Adipose tissue (tissue), 3 donors: ENCODE measurements around the gene SGIP1. TPM values are rescaled to one million over a fixed set of nuclear protein-coding genes. Genes with fewer than 3 reads are reported as not detected.

Source experiments
- H3K27ac ChIP-seq: one replicate; pipeline ENCODE4 v1.5.1; 2013; ENCODE audit warnings: low read depth, low read length
- WGBS, 3 donors: extraction: QIAGEN DNeasy Blood & Tissue Kit; methylation state at CpG; one replicate each; pipeline ENCODE4 v1.1.7; 2013; 5-methylcytosine and 5-hydroxymethylcytosine counted together
- polyA plus RNA-seq, 3 donors: library from polyadenylated mRNA; stranded (reverse); fragments of 200-250 nt; gene quantifications; one replicate each; pipeline ENCODE4 v1.2.3, GENCODE V29; 2013
- donor health status: healthy with polysubstance abuse.
- donor health status: Bipolar disorder and iron deficiency.
- donor health status: healthy.

The SGIP1 gene
- polyA plus RNA-seq, 3 donors: 0.24 to 2.5 (median 2.1) TPM

DNA sequence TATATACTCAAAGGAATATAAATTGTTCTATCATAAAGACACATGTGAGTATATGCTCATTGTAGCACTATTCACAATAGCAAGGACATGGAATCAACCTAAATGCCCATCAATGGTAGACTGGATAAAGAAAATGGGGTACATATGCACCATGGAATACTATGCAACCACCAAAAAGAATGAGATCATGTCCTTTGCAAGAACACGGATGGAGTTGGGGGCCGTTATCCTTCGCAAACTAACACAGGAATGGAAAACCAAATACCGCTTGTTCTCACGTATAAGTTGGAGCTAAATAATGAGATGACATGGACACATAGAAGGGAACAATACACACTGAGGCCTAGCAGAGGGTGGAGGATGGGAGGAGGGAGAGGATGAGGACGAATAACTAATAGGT is 16.0 kb upstream of the SGIP1 start:
- 71 to 88% (median 87%) methylated on average over 6 of the region's 6 CpGs for WGBS, 3 donors
- no peak overlapping the region for H3K27ac ChIP-seq

DNA sequence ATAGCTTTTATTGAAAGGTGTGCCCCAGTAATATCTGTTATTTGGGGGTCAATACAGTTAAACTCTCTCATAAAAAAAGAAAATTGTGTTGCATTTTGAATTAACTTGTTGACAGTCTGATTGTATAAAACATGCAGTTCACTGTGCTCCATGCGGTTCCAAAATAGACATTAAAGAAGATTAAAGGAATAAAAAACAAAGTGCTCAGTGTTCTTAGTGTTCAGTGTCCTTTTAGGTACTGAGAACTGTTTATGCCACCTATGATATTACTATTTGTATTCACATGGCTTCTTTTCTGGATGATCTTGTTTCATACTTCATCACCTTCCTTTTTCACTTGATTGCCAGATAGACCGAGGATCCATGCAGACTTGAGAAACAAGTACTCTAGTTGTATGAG is 15.3 kb upstream of the SGIP1 start:
- WGBS, 3 donors: 72 to 93% (median 83%) methylated on average over 2 of the region's 2 CpGs
- H3K27ac ChIP-seq: no peak overlapping the region

DNA sequence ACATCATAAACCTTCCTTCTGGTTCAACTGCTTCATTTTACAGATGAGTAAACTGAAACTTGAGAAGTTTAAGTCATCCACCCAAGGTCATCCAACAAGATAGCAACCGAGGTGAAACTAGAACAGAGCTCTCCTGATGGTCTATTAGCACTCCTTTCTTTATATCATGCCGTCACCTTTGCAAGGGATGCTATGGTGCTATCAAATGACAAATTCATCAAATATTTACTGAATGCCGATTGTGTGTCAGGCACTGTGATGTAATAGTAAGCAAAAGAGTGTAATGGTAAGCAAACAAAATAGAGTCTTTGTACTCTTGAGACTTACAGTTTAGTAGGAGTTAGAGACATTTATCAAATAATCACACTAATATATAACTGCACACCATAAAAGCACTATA is 14.0 kb upstream of the SGIP1 start:
- 36 to 83% (median 82%) methylated on average over 3 of the region's 3 CpGs for WGBS, 3 donors
- H3K27ac ChIP-seq: no peak overlapping the region

DNA sequence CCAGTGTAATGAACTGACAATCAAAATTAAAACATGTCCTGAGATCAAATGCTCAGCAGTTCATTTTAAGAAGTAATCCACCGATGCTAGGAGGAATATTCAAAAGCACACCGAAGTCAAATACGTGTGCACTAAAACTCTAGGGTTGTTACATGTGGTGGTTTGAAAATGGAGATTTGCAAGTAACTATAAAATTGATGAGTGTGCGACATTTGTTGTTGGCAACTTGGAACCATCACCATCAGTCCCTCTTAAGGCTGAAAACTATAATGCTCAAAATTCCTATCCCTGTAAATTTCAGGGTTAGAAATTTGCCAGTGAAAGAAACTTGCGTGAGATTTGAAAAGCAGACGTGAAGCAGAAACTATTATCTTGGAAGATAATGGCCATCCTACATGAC is 13.3 kb upstream of the SGIP1 start:
- 75 to 85% (median 82%) methylated on average over 6 of the region's 6 CpGs for WGBS, 3 donors
- no peak overlapping the region for H3K27ac ChIP-seq

DNA sequence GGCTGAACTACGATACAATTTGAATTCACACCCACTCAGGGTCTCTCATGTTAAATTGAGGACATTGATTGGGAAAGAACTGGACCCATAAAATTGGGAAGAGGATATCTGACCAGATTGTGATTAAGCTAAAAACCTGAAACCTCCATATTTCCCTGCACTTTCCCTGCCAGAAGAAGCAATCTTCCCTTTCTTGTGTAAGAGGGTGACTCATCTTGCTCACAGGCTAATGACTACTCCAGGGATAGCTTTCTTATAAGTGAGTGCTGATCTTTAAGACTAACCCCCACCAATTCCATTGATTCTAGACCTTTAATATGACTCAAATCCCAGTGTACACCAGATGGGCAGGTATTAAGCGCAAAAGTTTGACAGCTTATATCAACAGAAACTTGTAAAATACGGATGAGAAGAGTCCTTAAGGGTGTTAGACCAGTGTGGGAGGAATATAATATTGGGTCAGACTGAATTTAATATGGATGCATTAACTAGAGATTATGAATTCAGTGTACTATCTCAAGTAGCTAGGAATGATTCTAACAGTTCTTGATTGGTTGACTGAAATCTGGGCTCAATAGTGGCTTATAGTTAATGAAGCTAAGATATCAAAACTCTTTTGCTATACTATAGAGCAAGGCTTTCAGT is 12.1 kb upstream of the SGIP1 start:
- no peak overlapping the region for H3K27ac ChIP-seq
- 82 to 89% (median 84%) methylated on average over 3 of the region's 3 CpGs for WGBS, 3 donors

DNA sequence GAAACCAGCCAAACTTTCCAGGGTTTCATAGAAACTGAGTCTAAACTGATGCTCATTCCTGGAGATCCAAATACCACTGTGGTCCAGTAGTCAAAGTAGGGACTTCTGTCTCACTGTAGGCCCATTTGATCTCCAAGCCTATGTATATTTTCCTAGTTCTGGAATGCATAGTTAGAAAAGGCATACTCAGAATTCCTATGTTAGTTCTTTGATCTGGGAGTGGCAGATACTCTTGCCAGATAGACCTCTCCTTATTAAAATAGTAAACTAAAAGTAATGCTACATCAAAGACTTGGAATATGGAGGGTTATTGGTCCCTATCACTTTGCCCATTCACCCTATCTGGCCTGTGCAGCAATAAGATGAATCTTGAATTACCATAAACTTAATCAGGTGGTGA is 10.4 kb upstream of the SGIP1 start:
- H3K27ac ChIP-seq: no peak overlapping the region

DNA sequence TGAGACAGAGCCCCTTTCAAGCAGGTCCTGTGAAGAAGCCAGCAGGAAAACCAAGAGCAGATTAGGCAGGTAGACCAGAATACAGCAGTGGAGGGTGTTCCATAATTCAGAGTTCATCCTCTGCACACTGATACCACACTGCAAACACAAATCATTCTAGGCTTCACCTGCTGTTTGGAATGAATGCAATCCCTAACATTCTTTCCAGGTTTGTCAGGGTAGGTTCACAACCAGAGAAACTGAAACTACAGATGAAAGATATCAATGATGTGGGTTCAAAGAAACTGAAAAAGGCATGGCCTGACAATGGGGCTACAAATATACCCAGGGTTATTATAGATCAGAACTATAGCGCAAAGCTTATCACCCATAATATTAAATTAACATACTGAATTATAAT is 8.9 kb upstream of the SGIP1 start:
- no peak overlapping the region for H3K27ac ChIP-seq
- WGBS, 3 donors: 98 to 100% (median 98%) methylated on average over 1 of the region's 1 CpG

DNA sequence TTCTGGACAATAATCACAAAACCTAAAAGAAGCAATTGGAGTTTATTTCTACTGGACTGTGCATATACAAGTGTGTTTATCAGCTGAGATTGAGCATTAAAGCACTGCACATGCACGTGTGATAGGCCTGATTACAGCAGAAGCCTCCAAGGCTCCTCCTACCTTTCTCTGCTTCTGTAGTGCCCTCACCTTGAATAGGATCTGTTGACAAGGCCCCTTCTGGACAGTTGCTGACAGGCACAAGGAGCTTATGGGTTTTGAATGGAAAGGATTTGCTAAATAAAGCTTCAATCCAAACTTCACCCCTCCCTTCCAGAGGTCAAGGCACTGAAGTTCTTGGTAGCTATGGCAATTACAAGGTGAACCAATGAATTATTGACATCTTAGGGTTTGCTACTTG is 7.9 kb upstream of the SGIP1 start:
- no peak overlapping the region for H3K27ac ChIP-seq
- 30 to 61% (median 58%) methylated on average over 1 of the region's 1 CpG for WGBS, 3 donors

DNA sequence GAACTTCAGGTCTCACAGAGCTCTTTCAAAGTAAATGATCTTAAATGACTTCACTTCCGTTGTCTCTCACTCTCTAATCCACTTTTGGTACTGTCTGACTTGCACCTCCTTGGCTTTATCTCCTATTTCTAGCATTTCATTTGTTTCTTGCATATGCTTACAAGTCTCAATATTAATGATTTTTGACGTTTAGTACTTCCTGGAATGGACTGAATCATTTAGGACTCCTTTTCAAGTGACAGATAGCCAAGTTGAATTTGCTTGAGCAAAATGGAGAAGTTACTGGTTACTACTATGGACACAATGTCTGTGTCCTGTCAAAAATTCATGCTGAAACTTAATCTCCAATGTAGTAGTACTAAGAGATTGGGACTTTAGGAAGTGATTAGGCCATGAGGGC is 7.0 kb upstream of the SGIP1 start:
- WGBS, 3 donors: 57 to 76% (median 74%) methylated on average over 2 of the region's 2 CpGs
- no peak overlapping the region for H3K27ac ChIP-seq

DNA sequence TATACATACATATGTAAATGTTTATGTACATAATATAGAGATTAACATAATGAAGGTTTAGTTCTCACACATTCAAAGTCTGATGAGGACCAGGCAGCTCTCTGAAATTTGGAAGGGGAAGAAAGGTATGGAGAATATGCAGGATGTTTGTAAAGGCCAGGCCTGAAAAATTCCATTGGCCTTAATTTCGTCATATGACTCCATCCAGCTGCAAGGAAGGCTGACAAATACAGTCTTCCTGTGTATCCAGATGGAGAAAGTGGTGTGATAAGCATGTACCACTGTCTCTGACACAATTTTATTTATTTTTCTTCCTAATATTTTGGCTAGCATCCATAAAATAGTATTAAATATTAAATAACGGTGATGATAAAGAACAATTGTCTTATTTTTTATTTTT is 6.3 kb upstream of the SGIP1 start:
- no peak overlapping the region for H3K27ac ChIP-seq
- WGBS, 3 donors: 69 to 84% (median 72%) methylated on average over 2 of the region's 2 CpGs

DNA sequence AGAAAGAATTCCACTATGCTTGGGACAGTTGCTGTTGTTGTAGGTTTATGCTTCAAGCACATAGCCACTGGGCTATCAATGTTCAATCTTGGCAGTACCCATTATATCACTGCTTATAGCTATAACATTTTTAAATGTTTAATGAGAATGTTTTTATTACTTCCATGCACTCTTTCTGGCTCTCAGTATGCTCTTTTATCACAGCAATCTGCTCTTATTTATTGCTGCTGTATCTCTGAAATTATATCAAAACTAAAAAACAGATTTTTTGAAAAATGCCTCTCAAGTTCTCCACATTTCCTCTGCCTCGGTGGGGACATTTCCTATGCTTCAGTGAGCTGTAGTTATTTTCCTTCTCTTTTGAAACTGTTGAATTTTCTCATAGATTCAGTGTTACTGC is 5.4 kb upstream of the SGIP1 start:
- no peak overlapping the region for H3K27ac ChIP-seq
- WGBS, 3 donors: 54 to 67% (median 62%) methylated on average over 1 of the region's 1 CpG

DNA sequence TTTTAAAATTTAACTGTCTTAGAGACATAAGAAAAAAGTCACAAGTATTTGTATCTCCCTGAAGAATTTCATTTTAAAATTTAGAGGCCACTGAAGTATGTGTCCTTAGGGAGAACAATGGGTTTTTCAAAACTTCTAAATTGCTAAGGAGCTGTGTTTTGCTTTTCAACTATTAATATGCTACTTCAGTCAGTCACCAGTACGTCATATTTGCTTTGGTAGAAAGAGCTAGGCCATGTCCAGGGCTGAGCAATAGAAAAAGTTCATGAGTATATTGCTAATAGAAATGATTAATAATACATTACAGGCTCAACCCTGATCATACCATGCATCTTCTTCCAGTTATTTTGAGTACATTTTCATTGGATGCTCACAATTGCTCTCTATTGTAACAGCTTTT is 1.7 kb upstream of the SGIP1 start:
- 62 to 86% (median 82%) methylated on average over 1 of the region's 1 CpG for WGBS, 3 donors
- no peak overlapping the region for H3K27ac ChIP-seq

DNA sequence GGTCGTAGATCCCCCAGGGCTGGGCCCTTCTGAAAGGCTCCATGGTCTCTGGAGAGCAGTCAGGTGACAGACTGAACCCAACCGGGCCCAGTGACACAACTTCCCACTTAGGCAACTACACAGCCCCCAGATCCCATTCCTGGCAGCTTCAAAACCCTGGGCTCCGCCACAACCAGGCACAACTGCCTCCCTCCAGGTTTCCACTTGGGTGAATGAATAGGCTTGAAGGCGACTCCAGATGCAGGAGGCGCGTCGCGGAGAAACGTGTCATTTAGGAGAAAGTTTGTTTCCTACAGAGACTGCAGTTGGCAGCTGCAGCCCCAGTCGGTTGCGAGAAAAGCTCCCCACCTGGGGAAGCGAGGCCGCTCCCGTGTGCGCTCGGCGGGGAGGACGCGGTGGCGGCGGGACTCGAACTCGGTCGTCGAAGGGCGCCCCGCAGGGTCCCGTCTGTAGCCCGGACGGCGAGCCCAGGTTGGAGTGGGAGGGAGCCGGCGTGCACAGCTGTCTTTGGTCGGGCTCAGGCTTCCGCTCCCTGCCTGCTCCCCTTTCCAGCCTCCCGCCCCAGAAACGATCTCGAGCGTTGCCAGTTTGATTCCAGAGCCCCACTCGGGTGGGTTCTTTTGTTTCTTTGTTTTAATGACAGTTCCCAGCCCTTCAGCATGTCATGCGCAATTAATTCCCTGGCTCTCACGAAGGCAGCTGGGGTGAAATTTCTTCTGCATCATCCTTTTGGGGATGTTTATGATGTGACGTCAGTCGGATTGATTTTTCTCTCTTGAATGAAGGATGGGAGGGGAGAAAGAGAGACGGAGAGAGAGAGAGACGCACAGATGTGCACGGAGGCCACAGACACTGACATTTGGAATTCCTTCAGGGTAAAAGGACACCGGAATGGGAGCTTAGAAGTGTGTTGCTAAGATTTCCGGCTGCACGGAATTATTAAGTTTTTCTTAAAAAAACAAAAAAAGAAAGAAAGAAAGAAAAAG is 862 bp upstream of the SGIP1 start:
- peak overlapping the region; percentile 52 for H3K27ac ChIP-seq
- 3 to 6% (median 4%) methylated on average over 50 of the region's 50 CpGs for WGBS, 3 donors

DNA sequence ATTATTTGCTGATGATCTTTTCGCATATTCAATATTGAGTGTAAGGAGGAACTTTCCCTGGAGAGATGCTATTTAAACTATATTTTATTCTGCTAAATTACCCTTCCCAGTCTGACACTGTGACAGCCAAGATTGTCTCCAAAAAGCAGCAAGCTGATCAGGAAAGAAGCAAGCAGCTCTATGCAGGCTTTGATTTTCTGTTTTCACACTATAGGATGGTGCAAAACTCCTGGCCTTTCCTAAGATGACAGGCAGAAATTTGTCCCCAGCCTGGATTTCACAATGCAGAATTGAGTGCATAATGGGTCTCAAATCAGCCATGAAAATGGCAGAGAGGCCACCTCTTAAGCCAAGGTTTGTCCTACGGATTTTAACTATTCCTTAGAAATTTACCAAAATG is 1.1 kb downstream of the SGIP1 start:
- WGBS, 3 donors: 84 to 99% (median 89%) methylated on average over 2 of the region's 2 CpGs

DNA sequence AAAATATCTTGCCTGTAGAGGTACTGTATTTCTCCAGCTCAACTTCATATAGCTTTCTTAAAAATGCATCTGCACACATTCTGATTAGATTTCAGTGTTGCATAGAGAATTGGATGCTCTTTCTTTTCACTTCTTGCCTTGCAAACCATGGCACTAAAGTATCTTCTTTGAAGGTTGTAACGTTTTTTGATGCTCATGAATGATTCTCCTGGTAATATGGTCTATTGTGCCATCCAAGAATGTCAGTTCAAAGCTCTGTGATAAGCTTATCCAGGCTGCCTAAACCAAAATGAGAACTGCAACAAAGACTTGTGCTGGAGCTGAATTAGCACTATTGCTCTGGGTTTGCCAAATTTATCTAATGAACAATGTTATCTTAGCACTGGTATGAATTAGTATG is 1.9 kb downstream of the SGIP1 start:
- WGBS, 3 donors: 55 to 65% (median 63%) methylated on average over 1 of the region's 1 CpG
- no peak overlapping the region for H3K27ac ChIP-seq

More for the DNA sequence above, 1.1 kb downstream of the SGIP1 start:
- no peak overlapping the region for H3K27ac ChIP-seq

DNA sequence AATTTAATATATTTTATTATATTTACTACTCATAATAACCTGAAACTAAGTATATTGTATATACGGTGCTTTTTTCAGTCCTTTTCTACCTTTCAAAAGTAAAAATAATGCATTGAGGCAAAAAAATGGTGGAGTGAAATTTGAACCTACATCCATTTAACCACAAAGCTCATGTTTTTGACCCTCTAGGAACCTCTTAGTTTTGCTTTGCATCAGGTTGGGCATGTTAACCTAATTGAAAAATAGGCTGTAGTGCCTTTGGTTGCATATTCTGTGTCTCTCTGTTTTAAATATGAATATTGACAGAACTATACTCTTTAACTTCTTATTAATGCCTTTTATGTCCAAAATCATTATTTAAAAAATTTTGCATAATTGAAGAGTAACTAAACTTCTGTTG is 3.8 kb downstream of the SGIP1 start:
- H3K27ac ChIP-seq: no peak overlapping the region
- WGBS, 3 donors: 60 to 100% (median 93%) methylated on average over 1 of the region's 1 CpG

DNA sequence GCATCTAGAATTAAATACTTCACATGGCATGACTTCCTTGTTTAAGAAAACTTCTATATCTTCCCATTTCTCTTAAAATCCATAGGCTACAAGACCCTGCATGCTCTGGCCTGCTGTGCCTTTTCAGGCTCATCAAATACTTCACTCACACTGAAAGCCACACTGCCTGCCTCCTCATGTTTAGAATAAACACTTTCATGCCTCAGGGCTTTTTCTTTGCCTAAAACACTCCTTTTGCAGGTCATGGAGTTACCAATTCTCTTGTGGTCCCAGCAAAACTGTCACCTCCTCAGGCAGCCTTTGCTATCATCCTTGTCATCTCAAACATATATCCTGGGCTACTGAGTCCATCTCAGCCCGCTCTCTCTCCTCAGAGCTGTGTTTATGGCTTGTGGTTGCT is 5.5 kb downstream of the SGIP1 start:
- no peak overlapping the region for H3K27ac ChIP-seq
- 96 to 98% (median 97%) methylated on average over 1 of the region's 1 CpG for WGBS, 3 donors

DNA sequence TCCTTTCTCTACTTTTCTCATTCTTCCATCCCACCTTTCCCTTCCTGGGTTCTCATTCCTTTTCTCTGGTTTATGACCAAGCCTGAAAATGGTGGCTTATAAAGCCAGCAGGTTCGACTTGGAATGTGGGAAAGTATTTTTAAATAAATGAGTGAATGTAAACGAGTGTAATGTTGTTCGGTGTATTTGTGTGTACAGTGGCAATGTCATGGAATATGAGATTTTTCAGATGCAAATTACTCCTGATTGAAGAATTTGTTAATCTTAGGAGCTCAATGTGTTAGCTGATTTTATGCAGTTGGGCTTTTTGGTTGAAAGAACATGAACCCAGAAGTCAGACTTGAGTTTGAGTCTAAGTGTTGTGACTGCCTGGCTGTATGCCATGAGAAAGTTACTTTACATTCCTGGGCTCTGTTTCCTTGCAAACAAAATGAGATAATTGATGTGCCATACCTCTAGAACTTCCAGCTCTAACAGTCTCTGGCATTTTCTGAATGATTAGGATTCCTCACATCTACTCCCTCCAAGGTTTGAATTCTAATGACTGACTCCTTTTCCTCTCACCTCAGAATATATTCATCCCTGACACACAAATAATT is 6.6 kb downstream of the SGIP1 start:
- H3K27ac ChIP-seq: no peak overlapping the region
- 70 to 82% (median 78%) methylated on average over 3 of the region's 3 CpGs for WGBS, 3 donors

DNA sequence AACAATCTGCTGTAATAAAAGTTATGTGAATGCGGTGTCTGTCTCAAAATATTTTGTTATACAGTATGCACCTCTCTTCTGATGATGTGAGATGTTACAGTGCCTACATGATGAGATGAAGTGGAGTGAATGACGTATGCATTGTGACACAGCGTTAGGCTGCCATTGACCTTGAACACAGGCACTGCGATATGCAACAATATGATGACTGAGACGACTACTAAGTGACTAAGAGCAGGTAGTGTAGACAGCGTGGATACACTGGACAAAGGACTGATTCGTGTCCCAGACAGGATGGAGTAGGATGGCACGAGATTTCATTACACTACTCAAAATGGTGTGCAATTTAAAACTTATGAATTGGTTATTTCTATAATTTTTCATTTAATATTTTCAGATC is 8.4 kb downstream of the SGIP1 start:
- H3K27ac ChIP-seq: no peak overlapping the region
- WGBS, 3 donors: 82 to 94% (median 92%) methylated on average over 8 of the region's 8 CpGs
